B cell (primary cell): Measurements from ENCODE around the gene MT1B. TPM values are rescaled to one million over a fixed set of nuclear protein-coding genes. Genes with fewer than 3 reads are reported as not detected.
"Not testable (repeated sequence)": the region's sequence is repeated elsewhere in the genome, so short reads cannot be mapped to it uniquely, and the experiment has no call there.

Source experiments
- ATAC-seq: fragments of 200-7000 bp; cut with Tn5 transposase; one replicate; pipeline ENCODE4 v1.10.0; 2021; ENCODE audit warnings: low read depth, mild to moderate bottlenecking, moderate number of reproducible peaks, moderate library complexity
- CTCF ChIA-PET: fragments of 350-600 bp; sonication (Branson Sonifier 250); formaldehyde crosslinking; loops from one replicate; lab custom pipeline; 2021; ENCODE audit warnings: antibody characterized with exemption, inconsistent platforms; lab: Charles Lee
- POLR2A ChIA-PET: fragments of 350-600 bp; sonication (Branson Sonifier 250); formaldehyde crosslinking; loops from one replicate; lab custom pipeline; 2021; ENCODE audit warnings: antibody characterized with exemption; lab: Charles Lee
- DNase-seq: peaks from one replicate; pipeline ENCODE4 v3.0.0; 2013
- H2AFZ ChIP-seq: 2 replicates; pipeline ENCODE4 v1.6.1; 2012; ENCODE audit warnings: mild to moderate bottlenecking, low read depth, low read length; ENCODE audit not compliant: insufficient read depth, poor library complexity, severe bottlenecking
- H3K27ac ChIP-seq, 2 donors: 1 replicate in 1 of 2; 2 replicates in 1 of 2; pipeline ENCODE4 v1.5.1; 2012 to 2013; ENCODE audit warnings: low read length in 2 of 2, mild to moderate bottlenecking in 2 of 2, moderate library complexity in 1 of 2
- H3K27me3 ChIP-seq, 4 experiments: fragments of 200-600 bp in 1 of 4; sonication (generic) in 1 of 4; replicated peaks in 1 of 4; 1 replicate in 2 of 4; 2 replicates in 2 of 4; pipeline versions ENCODE4 v1.6.1 to v1.7.0; 2013 to 2016; ENCODE audit warnings: low read length in 3 of 4, mild to moderate bottlenecking in 2 of 4, mixed read lengths in 1 of 4, moderate library complexity in 1 of 4; ENCODE audit not compliant: insufficient read depth in 4 of 4, control insufficient read depth in 3 of 4; ENCODE audit errors: control extremely low read depth in 1 of 4
- H3K36me3 ChIP-seq, 2 experiments: replicated peaks in 1 of 2; 1 replicate in 1 of 2; 2 replicates in 1 of 2; pipeline versions ENCODE4 v1.6.1 to v1.7.1; 2013; ENCODE audit warnings: low read length in 1 of 2; ENCODE audit not compliant: insufficient read depth in 2 of 2, control insufficient read depth in 1 of 2; ENCODE audit errors: control extremely low read depth in 1 of 2, extremely low read depth in 1 of 2
- H3K4me1 ChIP-seq, 2 donors: fragments of 200-600 bp in 1 of 2; sonication (generic) in 1 of 2; 1 replicate in 1 of 2; 2 replicates in 1 of 2; pipeline versions ENCODE4 v1.5.1 to v1.6.1; 2013 to 2017; ENCODE audit warnings: low read length in 2 of 2; ENCODE audit not compliant: control insufficient read depth in 2 of 2, insufficient read depth in 2 of 2
- H3K4me2 ChIP-seq: replicated peaks from 2 replicates; pipeline ENCODE3; 2012; ENCODE audit warnings: mild to moderate bottlenecking, low read depth, low read length; ENCODE audit not compliant: poor library complexity, severe bottlenecking
- H3K4me3 ChIP-seq, 5 experiments: fragments of 200-600 bp in 1 of 5; sonication (generic) in 1 of 5; 1 replicate in 3 of 5; 2 replicates in 2 of 5; pipeline versions ENCODE4 v1.5.1 to v1.7.0; 2011 to 2016; ENCODE audit warnings: low read length in 4 of 5, mild to moderate bottlenecking in 4 of 5, low read depth in 2 of 5, control low read depth in 1 of 5, moderate library complexity in 1 of 5; ENCODE audit not compliant: insufficient read depth in 1 of 5; ENCODE audit errors: control extremely low read depth in 1 of 5, extremely low read depth in 1 of 5
- H3K79me2 ChIP-seq: fragments of 200-600 bp; sonication (generic); one replicate; pipeline ENCODE4 v1.6.0; 2016; ENCODE audit warnings: low read length; ENCODE audit not compliant: control insufficient read depth, insufficient read depth
- H3K9ac ChIP-seq: fragments of 200-600 bp; sonication (generic); 2 replicates; pipeline ENCODE4 v1.6.1; 2017; ENCODE audit warnings: mild to moderate bottlenecking, low read length, moderate library complexity
- H3K9me3 ChIP-seq, 3 donors: one replicate each; pipeline versions ENCODE4 v1.6.1 to v1.7.1; 2013; ENCODE audit warnings: low read length in 2 of 3; ENCODE audit not compliant: control insufficient read depth in 2 of 3, insufficient read depth in 1 of 3; ENCODE audit errors: control extremely low read depth in 1 of 3
- H4K20me1 ChIP-seq: 2 replicates; pipeline ENCODE4 v1.6.0; 2012; ENCODE audit warnings: mild to moderate bottlenecking, low read length; ENCODE audit not compliant: insufficient read depth, control insufficient read depth, poor library complexity, severe bottlenecking
- H3K27ac Mint-ChIP-seq: one replicate; pipeline ENCODE4 v1.8.0; 2021; ENCODE audit warnings: mixed read lengths
- H3K27me3 Mint-ChIP-seq: one replicate; pipeline ENCODE4 v1.8.0; 2021; ENCODE audit warnings: mixed read lengths
- H3K4me1 Mint-ChIP-seq: one replicate; pipeline ENCODE4 v1.8.0; 2021; ENCODE audit warnings: mixed read lengths
- H3K4me3 Mint-ChIP-seq: one replicate; pipeline ENCODE4 v1.8.0; 2021; ENCODE audit warnings: mixed read lengths
- H3K9me3 Mint-ChIP-seq: one replicate; pipeline ENCODE4 v1.8.0; 2022; ENCODE audit warnings: mixed read lengths; ENCODE audit not compliant: insufficient read depth
- EZH2 ChIP-seq: IDR thresholded peaks from 2 replicates; pipeline ENCODE4 v1.6.1; 2012; ENCODE audit warnings: borderline replicate concordance, low read depth, mild to moderate bottlenecking, moderate library complexity, low read length; ENCODE audit not compliant: insufficient read depth, poor library complexity, severe bottlenecking
- WGBS: methylation state at CpG from one replicate; pipeline ENCODE4 v1.1.5; 2013; ENCODE audit warnings: missing lambda C conversion rate; ENCODE audit not compliant: insufficient coverage; 5-methylcytosine and 5-hydroxymethylcytosine counted together
- intact Hi-C: fragments of 100-400 bp; cut with micrococcal nuclease; formaldehyde crosslinking; loops from one replicate; pipeline ENCODE4 v1.10.0; 2022
- polyA plus RNA-seq: library from polyadenylated mRNA; depleted of rRNA; stranded (reverse); fragments of >200 nt; gene quantifications from 2 replicates; pipeline ENCODE4 v1.2.3, GENCODE V29; 2012
- total RNA-seq, 2 donors: library from RNA; stranded (reverse); fragments of 120-200 nt in 1 of 2; gene quantifications; 1 replicate in 1 of 2; 2 replicates in 1 of 2; pipeline versions ENCODE4 v1.2.3 to v1.2.4, GENCODE V29; 2013 to 2022
- TF ChIP-seq, protein P1 (sequence below): fragments of 200-600 bp; IDR thresholded peaks from one replicate; pipeline ENCODE4 v1.8.0; 2022; ENCODE audit warnings: antibody characterized with exemption, mild to moderate bottlenecking

Gene MT1B
- total and polyA plus RNA-seq, 2 donors (not counting 1 experiment from before 2014, with no cell fraction given): not detected

DNA sequence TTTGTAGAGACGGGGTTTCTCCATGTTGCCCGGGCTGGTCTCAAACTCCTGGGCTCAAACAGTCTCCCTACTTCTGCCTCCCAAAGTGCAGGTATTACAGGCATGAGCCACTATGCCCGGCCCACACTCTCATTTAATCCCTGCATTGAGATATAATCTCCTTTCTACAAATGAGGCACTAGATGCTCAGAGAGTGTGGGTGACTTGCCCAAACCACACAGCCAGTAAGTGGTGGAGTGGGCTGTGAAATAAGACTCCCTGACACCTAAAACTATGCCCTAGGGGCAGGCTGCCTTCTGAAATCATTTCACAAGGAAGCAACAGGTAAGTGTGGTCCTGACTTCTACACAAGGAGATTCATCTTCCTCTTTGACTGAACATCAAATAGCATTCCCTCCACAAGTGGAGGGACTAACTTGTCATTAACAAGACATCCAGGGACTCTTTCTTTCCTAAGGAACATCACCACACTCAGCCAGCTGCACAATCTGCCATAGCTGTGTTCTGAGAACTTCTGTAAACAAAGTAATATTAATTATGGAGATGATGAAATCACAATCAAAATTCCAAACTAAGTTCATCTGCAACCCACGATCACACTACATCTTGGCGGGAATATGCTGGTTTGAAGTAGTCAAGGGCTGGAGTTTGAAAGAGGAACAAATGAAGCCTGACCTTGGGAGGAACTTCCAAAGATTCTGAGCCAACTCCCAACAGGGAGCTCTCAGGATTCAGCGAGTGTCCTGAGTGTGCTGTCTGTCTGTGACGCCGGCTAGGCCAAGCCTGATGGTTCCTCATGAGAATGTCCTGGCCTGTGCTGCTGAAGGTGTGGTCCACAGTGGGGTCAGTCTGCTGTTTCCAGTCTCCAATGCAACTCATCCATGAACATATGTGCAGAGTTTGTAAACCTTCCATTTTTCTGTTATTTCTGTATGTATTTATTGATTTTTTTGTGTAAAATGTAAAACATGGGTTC, 13.9 kb downstream of the MT1B start:
- WGBS: no CpG with 5 or more reads among the region's 8 CpGs
- Histone ChIP-seq H3K27me3 (peaks cover 0 to 74% (median 36%) of the 10 kb centered on the region in 4 experiments), H3K4me1 (peaks cover 16 to 19% of the 10 kb centered on the region in 2 donors)
- DNase-seq, H3K9me3 ChIP-seq, H4K20me1 ChIP-seq, H3K36me3 ChIP-seq, POLR2A ChIA-PET, H3K4me3 Mint-ChIP-seq, H3K4me2 ChIP-seq, ATAC-seq, H3K27ac Mint-ChIP-seq, H3K79me2 ChIP-seq, H3K4me3 ChIP-seq, H2AFZ ChIP-seq, H3K27ac ChIP-seq, intact Hi-C loops, H3K9me3 Mint-ChIP-seq, CTCF ChIA-PET, H3K9ac ChIP-seq: not testable (repeated sequence)
- peaks cover 18% of the 10 kb centered on the region for H3K4me1 Mint-ChIP-seq
- peaks cover 83% of the 10 kb centered on the region for H3K27me3 Mint-ChIP-seq

DNA sequence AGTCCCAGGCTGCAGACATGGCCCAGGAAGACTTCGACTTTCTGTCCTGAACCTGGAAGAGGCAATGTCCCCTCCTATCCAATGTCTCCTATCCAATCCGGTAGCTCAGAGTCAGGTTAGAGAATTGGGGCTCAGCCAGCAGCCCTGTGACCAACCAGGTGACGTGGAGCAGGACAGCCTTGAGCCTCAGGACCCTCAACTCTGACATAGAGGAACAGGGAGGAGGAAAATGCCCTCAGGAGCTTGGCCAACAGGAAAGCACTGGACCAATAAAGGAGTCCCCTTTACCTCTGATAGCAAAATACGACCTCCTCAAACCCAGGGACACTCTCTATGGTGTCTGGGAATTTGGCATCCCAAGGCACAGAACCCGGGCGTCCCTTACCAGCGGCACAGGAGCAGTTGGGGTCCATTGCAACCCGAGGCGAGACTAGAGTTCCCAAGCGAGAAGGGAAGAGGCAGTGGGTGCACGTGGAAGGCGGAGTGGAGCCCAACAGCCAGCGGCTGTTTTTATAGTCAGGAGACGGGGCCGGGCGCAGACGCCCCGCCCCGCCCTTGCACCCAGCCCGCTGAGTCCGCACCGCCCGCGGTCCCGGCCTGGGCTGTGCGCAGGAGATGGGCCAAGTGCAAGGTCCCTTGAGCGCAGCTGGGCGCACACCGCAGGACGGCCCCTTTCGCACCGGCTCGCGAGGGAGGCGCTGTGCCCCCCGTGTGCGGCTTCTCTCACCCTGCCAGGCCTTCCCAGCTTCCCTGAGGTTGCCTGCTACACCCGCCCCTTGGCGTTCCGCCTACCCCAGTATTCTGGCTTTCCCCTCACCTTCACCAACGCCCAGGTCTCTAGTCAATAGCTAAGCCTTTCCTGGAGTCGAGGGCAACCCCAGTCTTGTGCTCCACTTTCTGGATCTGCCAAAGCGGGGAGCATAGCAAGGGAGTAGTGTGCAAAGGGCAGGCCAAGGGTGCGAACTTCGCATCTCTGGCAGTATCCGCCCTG, 16.2 kb downstream of the MT1B start, which contains the start of gene MT1G:
Gene MT1G (minus strand): TSS at position 485 of the 991 bp plus-strand sequence. CDS start 72 bp downstream, at position 413.
- H3K4me3 Mint-ChIP-seq: no peak within 1 kb of the TSS
- ChIA-PET POLR2A (no interaction called here), CTCF (no interaction called here)
- H3K79me2 ChIP-seq: no peaks in the 10 kb centered on the region
- peaks cover 0 to 4% (median 0%) of the 10 kb centered on the region in 3 donors for H3K9me3 ChIP-seq
- H3K36me3 ChIP-seq: no peaks in the 10 kb centered on the region
- H3K9ac ChIP-seq: no peak within 1 kb of the TSS
- no peak within 1 kb of the TSS for H2AFZ ChIP-seq
- intact Hi-C loops: no loop called here
- DNase-seq (no peak), ATAC-seq (no peak)
- no peaks in the 10 kb centered on the region for H4K20me1 ChIP-seq
- peaks cover 14% of the 10 kb centered on the region for H3K4me1 Mint-ChIP-seq
- H3K9me3 Mint-ChIP-seq: no peaks in the 10 kb centered on the region
- TF ChIP-seq, protein P1, sequence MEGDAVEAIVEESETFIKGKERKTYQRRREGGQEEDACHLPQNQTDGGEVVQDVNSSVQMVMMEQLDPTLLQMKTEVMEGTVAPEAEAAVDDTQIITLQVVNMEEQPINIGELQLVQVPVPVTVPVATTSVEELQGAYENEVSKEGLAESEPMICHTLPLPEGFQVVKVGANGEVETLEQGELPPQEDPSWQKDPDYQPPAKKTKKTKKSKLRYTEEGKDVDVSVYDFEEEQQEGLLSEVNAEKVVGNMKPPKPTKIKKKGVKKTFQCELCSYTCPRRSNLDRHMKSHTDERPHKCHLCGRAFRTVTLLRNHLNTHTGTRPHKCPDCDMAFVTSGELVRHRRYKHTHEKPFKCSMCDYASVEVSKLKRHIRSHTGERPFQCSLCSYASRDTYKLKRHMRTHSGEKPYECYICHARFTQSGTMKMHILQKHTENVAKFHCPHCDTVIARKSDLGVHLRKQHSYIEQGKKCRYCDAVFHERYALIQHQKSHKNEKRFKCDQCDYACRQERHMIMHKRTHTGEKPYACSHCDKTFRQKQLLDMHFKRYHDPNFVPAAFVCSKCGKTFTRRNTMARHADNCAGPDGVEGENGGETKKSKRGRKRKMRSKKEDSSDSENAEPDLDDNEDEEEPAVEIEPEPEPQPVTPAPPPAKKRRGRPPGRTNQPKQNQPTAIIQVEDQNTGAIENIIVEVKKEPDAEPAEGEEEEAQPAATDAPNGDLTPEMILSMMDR: no peak
- TF ChIP-seq EZH2: no peak
- H3K27ac Mint-ChIP-seq: no peak within 1 kb of the TSS
- H3K27me3 Mint-ChIP-seq: peaks cover 87% of the 10 kb centered on the region
- WGBS: 8% methylated on average over 44 of the region's 46 CpGs
- no peak within 1 kb of the TSS for H3K4me3 ChIP-seq
- peaks cover 0 to 76% (median 39%) of the 10 kb centered on the region in 4 experiments for H3K27me3 ChIP-seq
- H3K4me1 ChIP-seq: peaks cover 11 to 13% of the 10 kb centered on the region in 2 donors
- no peak within 1 kb of the TSS for H3K4me2 ChIP-seq
- H3K27ac ChIP-seq: no peak within 1 kb of the TSS
